A673 (cell line): Measurements from ENCODE around the gene EPN2.

Experiments
- CTCF ChIP-seq: fragments of 300-800, 200-600 bp; sonication (generic); conservative IDR thresholded peaks from 2 replicates; pipeline ENCODE4 v1.5.1; 2017; ENCODE audit warnings: low read depth, mild to moderate bottlenecking, antibody characterized with exemption, low read length, moderate library complexity, mixed read lengths
- EZH2 ChIP-seq: fragments of 200-600 bp; sonication (generic); IDR thresholded peaks from 2 replicates; pipeline ENCODE4 v1.6.1; 2017; ENCODE audit warnings: borderline replicate concordance, low read depth, mild to moderate bottlenecking, mixed read lengths, antibody characterized with exemption, low read length; ENCODE audit not compliant: poor library complexity, severe bottlenecking

- TF ChIP-seq CTCF: no peak
- no peak for TF ChIP-seq EZH2
Measured at GRCh38 chr17:19341641-19342610, 104.8 kb downstream of the EPN2 start.
